NCI-H526 treated with DMSO at 0.1 percent for 48 hours (cell line): Measurements from ENCODE around the gene C6orf118.
A peak's percentile ranks its signal among the peaks of the same experiment; 100 is the strongest.

Source experiments
- DNase-seq: peaks from one replicate; lab custom pipeline; 2025; lab: John Stamatoyannopoulos, UW

The C6orf118 gene

DNA sequence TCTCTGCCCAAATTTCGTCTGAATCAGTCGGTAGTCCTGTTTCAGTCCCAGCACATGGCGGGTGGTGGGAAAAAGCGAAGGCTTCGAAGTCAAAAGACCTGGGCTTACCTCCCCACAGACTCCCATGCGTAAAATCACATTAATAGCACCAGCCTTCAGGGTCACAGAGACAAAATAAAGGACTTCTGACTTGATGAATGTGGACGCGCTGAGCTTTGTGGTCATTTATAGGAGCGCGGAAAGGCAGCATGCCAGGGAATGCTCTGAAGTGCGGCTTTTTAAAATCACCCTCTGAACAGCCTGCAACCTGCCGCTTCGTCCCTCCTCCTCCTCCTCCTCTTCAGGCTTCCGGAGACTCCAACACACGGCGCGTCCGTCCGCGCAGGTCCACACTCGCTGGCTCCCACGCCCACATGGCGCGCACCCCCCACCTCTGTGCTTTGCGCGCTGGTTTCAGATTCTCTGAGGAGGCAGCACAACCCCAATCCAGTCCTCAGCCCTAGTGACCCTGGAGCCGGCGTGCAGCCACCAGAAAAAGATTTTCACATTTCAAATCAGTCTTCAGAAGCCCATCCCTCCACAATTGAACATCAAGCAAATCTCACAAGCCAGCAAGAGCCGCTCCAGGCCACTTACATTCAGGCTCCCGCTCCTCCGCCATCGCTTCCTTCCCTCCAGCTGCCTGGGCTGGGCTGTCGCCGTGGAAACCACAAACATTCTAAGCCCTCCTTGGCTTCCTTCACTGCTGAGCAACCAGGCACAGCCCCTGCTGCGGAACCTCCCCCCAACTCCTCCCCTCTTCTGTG, at the start of gene C6orf118:
C6orf118 (minus strand) TSS at position 680 of the 806 bp plus-strand sequence; CDS start at position 661, 19 bp downstream.
- DNase-seq, result no peak

DNA sequence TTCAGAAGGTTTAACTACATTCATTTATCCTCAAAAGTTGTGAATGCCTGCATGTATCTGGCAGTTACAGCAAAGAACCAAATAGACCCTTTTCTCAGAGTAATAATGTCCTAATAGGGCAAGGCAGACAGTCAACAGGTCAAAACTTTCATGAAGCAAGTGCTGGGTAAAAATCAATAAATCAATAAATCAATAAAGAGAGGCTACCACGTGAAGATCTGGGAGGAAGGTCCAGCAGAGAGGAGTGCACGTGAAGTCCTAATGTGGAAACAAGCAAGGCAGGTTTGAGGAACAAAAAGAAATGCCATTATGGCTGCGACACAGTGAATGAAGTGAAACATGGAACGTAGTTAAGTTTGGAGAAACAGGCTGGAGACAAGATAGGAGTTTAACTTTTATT, 36.3 kb upstream of the C6orf118 start:
- DNase-seq, result no peak

DNA sequence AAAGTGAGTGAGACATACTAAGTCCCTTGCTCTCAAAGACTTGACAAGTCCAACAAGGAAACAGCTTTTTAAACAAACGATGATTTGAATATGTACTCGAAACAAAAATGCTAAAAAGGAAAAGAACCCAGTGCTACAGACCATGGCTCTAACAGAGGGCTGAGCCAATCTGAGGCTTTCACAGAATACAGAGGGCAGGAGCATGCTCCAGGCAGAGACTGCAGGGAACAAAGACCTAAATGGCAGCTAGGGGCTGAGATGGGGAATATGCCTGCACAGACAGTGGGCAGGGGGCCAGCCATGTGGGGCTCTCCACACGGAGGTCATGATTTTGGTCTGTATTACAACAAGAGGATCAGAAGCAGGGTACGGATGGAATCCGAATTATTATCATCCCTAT, 31.1 kb upstream of the C6orf118 start:
- no peak for DNase-seq

DNA sequence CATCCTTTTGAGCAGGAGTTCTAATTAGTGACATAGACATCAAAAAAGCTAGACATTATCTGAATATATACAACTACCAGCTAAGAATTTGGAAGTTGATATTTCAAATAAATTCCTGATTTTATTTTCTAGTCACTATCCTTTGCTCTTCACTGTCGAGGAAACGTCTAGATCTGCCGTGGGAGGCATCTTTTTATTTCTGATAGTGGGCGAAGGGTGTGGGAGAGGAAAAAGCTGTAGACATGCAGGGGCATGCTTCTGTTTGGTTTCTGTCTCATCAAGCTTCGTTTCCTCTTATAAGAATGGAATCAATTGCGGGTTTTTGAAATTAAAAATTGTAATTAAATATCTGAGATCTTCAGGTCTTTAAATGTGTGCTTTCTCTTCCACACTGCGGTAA, 16.2 kb upstream of the C6orf118 start:
- DNase-seq, result no peak

DNA sequence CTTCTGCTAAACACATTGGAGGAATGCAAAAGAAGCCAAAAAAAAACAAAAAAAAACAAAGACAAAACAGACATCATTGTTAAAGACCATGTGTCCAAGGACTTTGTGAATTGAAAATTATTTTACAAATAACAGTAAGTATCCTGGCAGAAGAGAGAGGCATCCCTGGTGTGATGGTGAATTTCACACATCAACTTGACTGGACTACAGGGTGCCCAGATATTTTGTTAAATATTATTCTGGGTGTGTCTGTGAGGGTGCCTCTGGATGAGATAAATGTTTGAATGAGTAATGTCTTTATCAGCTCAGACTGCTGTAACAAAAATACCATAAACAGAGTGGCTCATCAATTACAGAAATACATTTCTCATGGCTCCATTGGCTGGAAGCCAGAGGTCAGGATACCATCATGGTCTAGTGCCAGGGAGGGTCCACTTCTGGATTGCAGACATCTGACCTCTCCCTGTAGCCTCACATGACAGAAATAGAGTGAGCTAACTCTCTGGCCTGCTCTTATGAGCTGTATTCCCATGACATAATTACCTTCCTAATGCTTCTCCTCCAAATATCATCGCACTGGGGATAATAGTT, 12.2 kb upstream of the C6orf118 start:
- no peak for DNase-seq

DNA sequence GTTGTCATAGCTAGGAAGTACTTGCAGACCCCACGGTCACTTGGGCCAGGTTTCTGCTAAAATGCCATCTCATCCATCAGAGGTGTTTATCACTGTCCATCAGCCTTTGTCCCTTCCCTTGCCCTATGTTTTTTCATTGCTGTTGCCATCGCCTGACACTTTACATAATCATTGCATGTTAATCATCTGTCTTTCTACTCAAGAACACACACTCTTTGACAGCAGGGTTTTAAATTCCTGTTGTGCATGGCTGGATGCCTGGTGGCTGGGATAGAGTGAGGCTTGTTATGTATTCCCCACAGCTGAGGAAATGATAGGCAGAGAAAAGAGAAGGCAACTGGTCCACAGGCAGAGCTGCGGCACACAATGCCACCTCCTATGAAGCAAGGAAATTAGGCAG, 11.7 kb upstream of the C6orf118 start:
- DNase-seq, result no peak

DNA sequence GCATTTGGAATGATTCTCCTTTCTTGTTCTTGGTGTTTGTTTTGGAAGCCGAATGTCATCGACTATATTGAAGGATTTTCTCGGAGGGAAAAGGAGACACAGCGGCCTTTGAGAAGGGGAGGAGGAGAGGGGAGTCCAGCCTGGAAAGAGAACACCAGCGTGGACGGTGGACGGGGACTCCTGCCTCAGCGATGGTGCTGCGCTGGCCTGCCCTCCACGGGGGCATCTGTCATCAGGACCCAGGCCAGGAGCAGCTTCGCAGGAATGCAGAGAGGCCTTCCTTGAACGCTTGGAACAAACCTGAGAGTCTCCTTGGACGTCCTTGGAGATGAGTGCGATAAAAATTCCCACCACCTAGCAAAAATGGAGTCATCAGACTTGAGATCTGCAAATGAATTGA, 8.3 kb upstream of the C6orf118 start:
- no peak for DNase-seq

DNA sequence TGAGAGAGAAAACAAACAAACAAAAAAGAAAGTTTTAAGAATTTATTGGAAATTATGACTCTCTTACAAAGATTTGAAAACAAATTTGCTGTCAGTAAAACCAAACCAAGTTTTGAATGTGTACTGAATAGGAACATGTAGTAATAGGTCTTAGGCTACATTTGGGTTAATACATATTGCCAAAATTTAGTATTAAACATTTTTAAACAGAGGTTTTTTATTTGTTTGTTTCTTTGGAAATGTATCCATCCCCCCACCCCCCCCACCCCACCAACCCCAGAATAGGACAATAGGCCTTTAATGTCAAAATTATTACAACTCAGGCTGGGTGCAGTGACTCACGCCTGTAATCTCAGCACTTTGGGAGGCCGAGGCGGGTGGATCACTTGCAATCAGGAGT, 2.5 kb downstream of the C6orf118 start:
- no peak for DNase-seq

DNA sequence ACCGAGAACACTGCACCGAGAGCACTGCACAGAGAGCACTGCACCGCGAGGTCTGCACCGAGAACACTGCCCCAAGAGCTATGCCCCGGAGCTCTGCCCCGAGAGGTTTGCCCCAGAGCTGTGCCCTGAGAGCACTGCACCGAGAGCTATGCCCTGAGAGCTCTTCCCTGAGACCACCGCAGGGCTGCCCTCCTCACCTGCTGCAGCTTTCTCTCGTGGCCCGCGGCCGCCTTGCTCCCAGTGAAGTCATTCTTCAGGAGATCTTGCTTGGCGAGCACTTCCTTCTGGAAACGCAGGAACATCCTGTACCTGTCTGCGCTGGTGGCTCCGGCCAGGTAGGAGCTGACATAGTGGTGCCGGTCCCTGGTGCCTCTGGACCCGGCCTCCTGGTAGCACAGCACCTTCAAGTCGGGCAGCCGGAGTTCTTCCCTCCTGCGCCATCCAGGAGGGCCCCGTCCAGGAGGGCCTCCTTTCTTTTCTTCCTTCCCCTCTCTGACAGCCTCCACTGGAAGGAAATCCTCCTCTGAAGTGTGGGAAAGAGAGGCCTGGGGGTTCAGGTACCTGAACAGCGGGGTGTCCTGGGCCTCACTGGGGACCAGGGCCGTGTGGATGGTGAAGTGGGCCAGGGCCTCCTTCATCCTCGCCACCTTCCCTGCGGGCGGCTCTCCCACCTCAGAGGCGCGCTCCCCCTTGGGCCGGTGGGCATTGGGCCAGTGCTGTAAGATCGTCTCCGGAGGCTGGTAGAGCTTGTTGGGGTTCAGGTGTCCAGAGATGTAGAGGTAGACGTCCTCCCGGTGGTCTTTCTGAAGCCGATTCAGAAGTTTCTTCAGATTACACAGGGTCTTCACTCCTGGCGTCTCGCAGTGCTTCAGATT, 7.8 kb downstream of the C6orf118 start:
- no peak for DNase-seq

DNA sequence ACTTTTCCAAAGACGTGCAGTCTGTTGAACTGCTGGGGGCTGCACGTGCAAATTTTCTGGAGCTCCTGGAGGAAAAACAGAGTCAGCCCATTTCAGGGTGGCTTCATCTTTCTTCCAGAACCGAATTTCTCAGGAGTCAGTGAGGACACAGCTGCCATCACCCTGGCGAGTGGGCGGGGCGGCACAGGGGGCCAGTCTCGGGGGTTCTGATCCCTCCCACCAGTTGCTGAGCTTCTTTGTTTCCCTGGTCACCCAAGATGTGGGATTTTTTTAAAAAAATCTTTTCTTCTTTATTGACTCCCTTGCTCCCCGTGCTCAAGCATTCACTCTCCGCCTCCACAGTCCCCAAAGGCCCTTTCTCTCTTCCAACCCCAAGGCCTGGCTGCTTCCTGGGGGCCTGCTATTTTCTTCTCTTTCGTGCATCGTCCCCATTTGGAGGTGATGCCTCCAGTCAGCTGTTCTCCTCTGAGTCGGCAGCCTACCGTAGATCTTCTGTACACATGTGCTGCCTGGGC, 8.9 kb downstream of the C6orf118 start:
- DNase-seq, result no peak

DNA sequence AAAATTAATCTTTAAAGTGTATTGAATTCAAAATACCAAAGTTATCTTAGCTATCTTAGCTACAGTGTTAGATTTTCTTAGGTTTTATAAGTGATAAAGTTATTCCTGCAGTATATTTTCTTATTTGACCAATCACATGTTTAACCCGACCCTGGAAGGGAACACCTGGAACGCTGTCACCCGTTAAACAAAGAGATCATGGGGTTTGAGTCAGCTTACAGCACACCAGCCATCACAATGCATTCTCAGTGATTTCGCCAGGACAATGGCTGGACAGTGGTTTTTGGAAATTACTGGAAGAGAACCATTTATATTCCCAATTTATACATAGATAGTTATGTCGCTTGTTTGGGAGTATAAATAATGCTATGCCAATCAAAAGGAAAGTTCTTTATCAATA, 10.5 kb downstream of the C6orf118 start:
- DNase-seq, result no peak

DNA sequence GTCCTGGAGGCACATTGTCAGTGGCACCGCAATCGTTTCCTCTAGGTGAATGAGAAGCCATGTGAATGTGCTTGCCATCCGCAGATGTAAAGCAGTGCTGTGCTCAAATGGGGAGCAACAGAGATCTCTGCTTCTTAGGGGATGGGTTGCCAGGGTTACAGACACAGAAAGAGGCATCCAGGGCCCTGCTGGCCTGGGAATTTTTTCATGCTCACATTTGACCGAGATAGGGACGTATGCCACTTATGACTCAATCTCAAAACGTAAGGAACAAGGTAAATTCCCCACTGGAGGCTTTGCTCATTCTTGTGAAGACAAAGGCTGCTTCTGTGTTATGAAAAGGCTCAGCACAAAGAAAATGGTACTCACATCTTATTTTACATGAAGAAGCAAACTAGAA, 11.0 kb downstream of the C6orf118 start:
- no peak for DNase-seq

DNA sequence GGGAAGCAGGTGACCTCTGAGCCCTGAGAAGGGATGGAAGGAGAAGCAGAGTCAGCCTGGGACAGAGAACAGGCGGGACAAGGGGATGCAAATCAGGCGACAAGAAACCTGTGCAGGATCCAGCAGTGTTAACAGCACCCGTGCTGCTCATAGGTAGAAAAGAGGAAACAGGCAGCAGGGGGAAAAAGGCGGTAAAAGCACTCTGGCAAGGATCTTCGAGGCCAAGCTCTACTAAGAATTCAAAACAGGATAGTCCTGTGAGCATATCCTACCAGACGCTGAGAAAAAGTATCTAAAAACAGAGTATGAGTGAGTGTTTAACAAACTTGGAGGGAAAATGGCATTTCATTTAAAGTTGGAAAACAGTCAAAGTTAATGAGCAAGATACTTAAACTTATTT, 16.7 kb downstream of the C6orf118 start:
- no peak for DNase-seq

DNA sequence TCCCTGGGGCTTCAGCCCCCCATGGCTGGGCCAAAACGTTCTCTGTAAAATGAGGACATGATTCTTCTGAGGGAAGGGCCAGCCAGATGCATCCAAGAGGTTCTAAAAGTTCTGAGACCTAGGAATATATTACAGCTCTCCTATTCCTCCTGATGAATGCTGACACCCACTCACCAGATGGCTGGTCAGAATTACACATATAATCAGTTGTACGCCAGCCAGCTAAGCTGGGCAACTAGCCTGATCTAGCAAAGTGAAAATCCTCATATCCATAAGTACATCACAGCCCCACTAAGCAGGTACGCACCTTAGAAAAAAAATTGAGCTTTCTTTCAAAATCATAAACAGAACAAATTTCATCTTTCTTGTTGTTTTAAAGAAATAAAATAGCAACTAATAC, 34.8 kb downstream of the C6orf118 start:
- DNase-seq, result no peak

DNA sequence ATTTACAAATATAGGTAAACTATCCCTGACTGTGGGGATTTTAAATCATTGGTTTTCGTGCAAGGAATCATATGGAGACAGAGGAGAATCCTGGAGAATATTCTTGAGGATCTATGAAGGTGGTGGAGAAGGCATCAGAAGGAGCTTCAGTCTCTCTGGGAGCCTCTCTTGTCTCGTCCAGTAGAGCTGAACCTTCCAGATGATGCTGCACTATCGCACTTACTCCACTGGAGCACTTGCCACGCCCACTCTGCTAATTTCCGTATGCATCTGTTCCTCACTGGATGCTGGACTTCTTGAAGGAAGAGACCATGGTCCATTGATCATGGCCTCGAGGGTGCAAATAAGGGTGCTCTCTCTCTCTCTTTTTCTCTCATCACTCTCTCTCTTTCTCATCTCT, 36.8 kb downstream of the C6orf118 start:
- DNase-seq, result no peak

DNA sequence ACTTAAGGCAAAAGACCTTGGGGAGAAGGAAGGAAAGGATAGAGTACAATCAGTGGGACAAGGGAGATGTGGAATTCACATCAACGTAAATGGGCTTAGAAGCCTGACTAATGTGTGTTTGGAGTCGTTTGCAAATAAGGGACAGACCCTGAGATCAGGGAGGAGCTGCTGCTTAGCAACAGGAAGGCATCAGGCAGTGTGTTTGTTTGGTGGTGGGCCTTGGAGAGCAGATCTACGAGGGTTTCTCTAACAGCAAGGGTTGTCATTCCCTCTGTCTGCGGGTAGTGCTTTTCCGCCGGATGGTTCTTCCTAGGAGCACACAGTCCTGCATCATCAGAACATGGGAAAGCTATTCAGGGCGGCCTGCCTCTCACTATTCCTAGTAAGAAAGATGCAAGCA, 40.4 kb downstream of the C6orf118 start:
- DNase-seq, result no peak

DNA sequence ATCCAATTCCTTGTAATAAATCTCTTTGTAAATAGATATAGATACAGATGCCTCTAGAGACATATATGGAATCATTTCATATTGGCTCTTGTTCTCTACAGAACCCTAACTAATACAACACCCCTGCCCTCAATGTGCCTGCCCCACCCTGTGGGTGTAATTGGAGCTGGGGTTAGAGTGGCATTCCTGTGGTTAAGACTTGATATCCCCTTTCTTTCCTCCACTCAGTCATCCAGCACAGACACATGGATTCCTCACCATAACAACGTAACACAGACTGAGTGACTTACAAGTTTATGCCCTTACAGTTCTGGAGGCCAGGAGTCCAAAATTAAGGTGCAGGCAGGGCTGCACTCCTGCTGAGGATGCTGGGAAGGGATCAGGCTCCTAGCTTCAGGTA, 42.8 kb downstream of the C6orf118 start:
- no peak for DNase-seq

DNA sequence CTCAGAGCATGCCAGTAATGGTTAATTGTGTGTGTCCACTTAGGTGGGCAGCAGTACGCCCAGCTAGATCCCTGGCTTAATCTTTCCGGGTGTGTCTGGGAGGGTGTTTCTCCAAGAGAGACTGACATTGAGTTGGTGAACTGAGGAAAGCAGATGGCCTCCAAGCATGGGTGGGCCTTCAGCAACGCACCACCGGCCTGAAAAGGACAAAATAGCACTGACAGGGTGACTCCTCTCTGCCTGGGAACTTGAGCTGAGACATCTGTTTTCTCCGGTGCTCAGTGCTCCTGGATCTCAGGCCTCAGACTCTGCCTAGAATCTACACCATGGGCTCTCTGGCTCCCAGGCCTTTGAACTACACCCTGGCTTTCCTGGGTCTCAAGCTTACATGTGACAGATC, 43.2 kb downstream of the C6orf118 start:
- DNase-seq, result no peak

DNA sequence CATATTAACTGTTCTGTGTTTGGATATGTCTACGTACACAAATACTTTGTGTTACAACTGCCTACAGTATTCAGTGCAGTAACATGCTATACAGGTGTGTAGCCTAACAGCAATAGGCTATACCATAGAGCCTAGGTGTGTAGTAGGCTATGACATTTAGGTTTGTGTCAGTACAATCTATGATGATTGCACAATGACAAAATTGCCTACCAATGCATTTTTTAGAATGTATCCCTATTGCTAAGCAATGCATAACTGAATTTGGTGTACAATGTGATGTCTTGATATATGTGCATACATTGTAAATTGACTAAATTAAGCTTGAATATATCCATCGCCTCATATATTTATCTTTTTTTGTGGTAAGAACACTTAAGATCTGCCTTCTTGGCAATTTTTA, 48.9 kb downstream of the C6orf118 start:
- no peak for DNase-seq

DNA sequence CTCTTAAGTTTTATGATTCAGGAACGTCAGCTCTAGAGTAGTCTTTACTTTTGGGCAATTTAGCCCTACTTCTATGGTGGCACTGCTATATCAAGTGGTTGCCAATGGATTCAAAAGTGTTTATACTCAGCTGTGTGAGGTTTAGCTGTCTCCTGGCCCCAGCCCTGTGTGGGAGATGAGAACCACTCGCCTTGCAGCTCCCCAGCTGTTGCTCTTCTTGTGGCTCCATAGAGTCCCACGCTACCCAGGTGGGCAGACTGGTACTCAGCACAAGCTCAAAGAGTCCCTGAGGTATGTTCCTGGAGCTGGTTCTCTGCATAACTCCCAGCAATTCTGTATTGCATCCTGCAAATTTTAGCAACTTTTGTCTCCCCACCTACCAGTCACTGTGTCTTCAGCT, 59.6 kb downstream of the C6orf118 start:
- no peak for DNase-seq

DNA sequence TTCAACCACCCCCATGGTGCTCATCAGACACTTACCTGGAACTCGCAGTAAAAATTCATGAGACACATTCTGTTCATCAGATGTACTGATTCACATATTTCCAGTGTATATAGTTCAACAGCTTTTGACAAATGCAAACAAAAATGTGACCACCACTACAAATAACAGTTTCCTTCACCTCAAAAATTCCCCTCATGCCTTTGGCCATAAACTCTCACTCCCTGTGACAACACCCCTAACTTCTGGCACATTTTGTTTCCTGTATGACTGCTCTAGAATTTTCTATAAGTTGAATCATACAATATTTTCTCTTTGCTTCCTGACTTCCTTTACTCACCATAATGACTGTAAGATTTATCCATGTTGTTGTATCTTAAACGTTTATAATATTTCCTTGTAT, 63.7 kb downstream of the C6orf118 start:
- DNase-seq, result no peak

DNA sequence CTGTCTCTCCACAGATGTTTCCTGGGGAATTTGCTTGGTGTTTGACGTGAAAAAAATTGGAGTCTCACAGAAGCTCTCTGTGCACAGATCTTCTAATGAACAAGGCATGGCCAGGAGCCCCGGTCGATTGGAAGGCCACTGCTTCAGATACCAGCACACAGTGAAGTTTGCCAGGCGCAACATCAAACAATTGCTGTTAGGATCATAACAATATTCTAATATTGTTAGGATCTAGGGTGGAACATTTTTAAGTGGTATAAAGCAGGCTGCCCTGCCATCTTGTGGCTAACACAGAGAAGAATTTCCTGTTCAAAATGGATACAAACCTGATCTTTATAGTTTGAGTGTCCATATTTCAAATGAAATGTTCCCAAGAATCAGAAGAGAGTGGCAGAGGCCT, 64.1 kb downstream of the C6orf118 start:
- peak; percentile 6 for DNase-seq
